ENCODE results near the gene UQCRC1. TPM values are rescaled to one million over a fixed set of nuclear protein-coding genes. Genes with fewer than 3 reads are reported as not detected.

UQCRC1 gene
- total and polyA plus RNA-seq, 3 donors from 2014 or later: 281 to 287 (median 282) TPM

GRCh38 chr3:48565186-48565585 is 44.3 kb downstream of the UQCRC1 start:
- H3K27me3 ChIP-seq: no peaks in the 10 kb centered on the region
- TF ChIP-seq POLR2A (IDR thresholded peaks at IDR 0.05): no peak
- TF ChIP-seq CTCF (IDR thresholded peaks at IDR 0.05): no peak
- no peak overlapping the region for H3K27ac ChIP-seq
- H3K4me1 ChIP-seq: peaks cover 10% of the 10 kb centered on the region
- 91 to 93% methylated on average over 3 to 10 of the region's 11 CpGs for WGBS, 2 donors
- H3K4me3 ChIP-seq: no peak overlapping the region
- intact Hi-C loops (cut with DNase I; ENCODE audit: low total_unique reads): no loop called here
- H3K9me3 ChIP-seq: no peaks in the 10 kb centered on the region
- DNase-seq: no peak
- H3K36me3 ChIP-seq (ENCODE audit: low read depth, missing control alignments): no peaks in the 10 kb centered on the region

- 91 to 94% methylated on average over 9 to 11 of the region's 11 CpGs for WGBS, 2 donors
- intact Hi-C loops (cut with DNase I; ENCODE audit: low total_unique reads): no loop called here
- no peak overlapping the region for H3K4me3 ChIP-seq
- H3K27me3 ChIP-seq: no peaks in the 10 kb centered on the region
- no peaks in the 10 kb centered on the region for H3K36me3 ChIP-seq (ENCODE audit: low read depth, missing control alignments)
- peaks cover 15% of the 10 kb centered on the region for H3K4me1 ChIP-seq
- no peaks in the 10 kb centered on the region for H3K9me3 ChIP-seq
- no peak overlapping the region for H3K27ac ChIP-seq
- DNase-seq: no peak
- no peak for TF ChIP-seq CTCF (IDR thresholded peaks at IDR 0.05)
- no peak for TF ChIP-seq POLR2A (IDR thresholded peaks at IDR 0.05)
Observed at GRCh38 chr3:48564667-48565066, 44.8 kb downstream of the UQCRC1 start.

- Histone ChIP-seq H3K36me3 (ENCODE audit: low read depth, missing control alignments) (no peaks in the 10 kb centered on the region), H3K4me1 (peaks cover 21% of the 10 kb centered on the region), H3K27me3 (no peaks in the 10 kb centered on the region), H3K4me3 (no peak overlapping the region), H3K9me3 (no peaks in the 10 kb centered on the region), H3K27ac (no peak overlapping the region)
- TF ChIP-seq CTCF (IDR thresholded peaks at IDR 0.05) (no peak), POLR2A (IDR thresholded peaks at IDR 0.05) (no peak)
- DNase-seq: peak; percentile 39
- intact Hi-C loops (cut with DNase I; ENCODE audit: low total_unique reads): no loop called here
- whole genome bisulfite sequencing, 2 donors: 80 to 89% methylated on average over 8 to 10 of the region's 10 CpGs
Observed at GRCh38 chr3:48564022-48564421, 45.4 kb downstream of the UQCRC1 start.

- TF ChIP-seq CTCF (IDR thresholded peaks at IDR 0.05): no peak
- no peaks in the 10 kb centered on the region for H3K36me3 ChIP-seq (ENCODE audit: low read depth, missing control alignments)
- no peaks in the 10 kb centered on the region for H3K9me3 ChIP-seq
- H3K4me1 ChIP-seq: peaks cover 27% of the 10 kb centered on the region
- no peak within 1 kb of the TSS for H3K4me3 ChIP-seq
- intact Hi-C loops (cut with DNase I; ENCODE audit: low total_unique reads): no loop called here
- 69 to 82% methylated on average over 5 to 6 of the region's 6 CpGs for WGBS, 2 donors
- H3K27ac ChIP-seq: no peak within 1 kb of the TSS
- H3K27me3 ChIP-seq: no peaks in the 10 kb centered on the region
- DNase-seq: no peak
Observed at GRCh38 chr3:48563382-48563918, 46.0 kb downstream of the UQCRC1 start, which contains the start of gene UCN2. Gene UCN2, minus strand, starts transcription at chr3:48563781. Its CDS starts 657 bp downstream, at chr3:48563124.
